ENCODE results near the gene PRRT2.

DNA sequence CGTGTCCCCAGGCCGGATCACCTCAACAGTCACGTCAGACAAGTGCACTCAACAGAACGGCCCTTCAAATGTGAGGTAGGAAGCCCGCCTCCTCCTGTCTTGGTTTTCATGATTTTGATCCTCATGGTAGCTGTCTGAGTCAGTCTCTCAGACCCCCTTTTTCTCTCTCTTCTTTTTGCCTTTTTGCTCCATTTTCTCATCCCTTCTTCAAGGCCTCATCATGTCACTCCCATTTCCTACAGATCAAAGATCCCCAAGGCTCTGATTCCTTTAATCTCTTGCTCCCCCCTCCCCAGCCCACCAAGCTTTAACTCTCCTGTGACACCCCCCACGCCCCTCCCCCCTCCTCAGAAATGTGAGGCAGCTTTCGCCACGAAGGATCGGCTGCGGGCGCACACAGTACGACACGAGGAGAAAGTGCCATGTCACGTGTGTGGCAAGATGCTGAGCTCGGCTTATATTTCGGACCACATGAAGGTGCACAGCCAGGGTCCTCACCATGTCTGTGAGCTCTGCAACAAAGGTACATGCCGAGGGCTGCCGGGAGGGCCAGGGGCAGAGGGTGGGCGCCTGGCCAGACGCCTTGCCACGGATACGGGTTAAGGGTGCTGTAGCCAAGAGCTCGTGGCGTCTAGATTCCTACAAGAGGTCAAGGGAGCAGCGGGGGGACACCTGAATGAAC lies 3.6 kb upstream of the PRRT2 start:
- no peak for TF ChIP-seq CTCF (IDR thresholded peaks at IDR 0.05)
- no peak for TF ChIP-seq POLR2A (IDR thresholded peaks at IDR 0.05)

Measured in right lobe of liver (tissue), 4 donors.